ENCODE results near the gene YAE1.
"Not testable (repeated sequence)": the region's sequence is repeated elsewhere in the genome, so short reads cannot be mapped to it uniquely, and the experiment has no call there.

YAE1 gene, protein sequence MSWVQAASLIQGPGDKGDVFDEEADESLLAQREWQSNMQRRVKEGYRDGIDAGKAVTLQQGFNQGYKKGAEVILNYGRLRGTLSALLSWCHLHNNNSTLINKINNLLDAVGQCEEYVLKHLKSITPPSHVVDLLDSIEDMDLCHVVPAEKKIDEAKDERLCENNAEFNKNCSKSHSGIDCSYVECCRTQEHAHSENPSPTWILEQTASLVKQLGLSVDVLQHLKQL

DNA sequence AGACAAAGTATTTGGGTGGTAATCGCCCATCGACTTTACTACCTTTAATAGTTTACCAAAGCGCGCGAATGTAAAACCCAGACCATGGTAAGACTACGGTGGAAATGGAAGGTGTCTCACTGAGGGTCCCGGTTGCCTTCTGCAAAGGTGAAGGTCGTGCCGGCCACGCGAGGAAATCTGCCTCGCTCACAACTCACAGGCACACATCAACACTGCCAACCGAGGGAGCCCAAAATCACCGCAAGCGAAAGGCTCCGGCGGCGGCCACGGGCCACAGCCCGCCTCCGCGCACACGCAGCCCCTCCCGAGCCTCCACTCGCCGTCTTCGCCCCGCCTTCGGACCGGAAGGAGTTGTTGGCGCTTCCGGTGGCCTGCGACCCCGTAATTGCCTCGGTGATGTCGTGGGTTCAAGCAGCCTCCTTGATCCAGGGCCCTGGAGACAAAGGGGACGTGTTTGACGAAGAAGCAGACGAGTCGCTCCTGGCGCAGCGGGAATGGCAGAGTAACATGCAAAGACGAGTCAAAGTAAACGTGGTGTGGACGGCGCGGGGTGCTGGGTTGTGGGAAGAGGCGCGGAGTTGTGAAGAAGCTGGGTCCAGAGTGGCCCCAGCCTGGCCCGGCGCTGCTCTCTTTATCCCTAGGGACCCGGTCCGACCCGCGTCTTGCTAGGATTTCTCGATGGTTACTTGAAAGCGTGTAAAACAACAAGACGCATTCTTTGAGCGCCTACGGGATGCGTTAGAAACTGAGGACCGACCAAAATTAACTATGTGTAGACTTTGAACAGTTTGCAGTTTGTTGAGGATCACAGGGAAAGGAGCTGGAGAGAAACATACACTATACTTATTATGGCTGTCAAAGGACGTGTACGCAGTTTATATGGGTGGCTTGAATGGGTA is at the start of gene YAE1:
Gene YAE1 (plus strand): TSS at position 382 of the 899 bp plus-strand sequence. CDS start 15 bp downstream, at position 397.
- peak; percentile 84 for DNase-seq

DNA sequence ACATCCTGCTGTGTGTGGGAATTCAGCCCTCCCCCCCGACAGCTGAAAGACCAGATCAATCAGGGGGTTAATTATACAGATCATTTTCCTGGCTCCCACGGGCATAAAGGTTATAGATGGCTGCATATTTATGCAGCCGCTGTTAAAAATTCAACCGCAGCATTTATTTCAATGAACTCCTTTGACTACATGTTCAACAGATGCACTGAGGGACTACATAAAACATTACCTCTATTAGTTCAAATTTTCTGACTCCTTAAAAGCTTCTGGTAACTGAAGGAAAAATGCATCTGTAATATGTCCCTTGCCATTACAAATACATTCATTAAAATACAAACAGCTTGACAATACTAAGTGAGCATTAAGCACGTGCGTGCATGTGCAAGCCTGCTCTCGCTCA is 49.7 kb upstream of the YAE1 start:
- no peak for DNase-seq

DNA sequence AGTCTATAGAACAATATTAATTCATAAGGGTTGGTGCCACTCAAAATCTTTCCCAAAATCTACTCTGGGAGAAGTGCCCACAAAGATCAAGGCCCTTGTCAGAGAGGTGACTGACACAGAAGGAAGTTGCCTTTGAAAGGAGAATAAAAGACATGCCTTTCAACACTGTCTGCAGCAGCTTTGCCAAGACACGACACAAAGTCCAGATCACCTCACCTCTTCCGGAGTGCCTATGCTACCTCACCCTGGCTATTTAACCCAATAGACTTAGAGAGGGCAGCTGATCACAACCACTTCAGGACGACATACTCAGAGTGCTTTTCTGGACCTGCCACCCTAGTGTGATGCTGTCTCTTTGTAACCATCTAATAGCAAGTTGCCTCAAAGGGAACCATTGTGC is 49.0 kb upstream of the YAE1 start:
- DNase-seq, result no peak

DNA sequence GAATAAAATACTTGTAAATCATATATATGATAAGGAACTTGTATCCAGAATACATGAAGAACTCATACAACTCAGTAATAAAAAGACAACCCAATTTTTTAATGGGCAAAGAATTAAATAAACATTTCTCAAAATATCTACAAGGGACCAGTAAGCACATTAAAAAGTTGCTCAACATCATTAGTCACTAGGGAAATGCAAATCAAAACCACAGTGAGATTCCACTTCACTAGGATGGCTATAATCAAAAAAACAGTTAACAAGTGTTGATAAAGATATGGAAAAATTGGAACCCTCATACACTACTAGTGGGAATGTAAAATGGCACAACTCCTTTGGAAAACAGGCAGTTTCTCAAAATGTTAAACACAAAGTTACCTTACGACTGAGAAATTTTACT is 40.3 kb upstream of the YAE1 start:
- no peak for DNase-seq

DNA sequence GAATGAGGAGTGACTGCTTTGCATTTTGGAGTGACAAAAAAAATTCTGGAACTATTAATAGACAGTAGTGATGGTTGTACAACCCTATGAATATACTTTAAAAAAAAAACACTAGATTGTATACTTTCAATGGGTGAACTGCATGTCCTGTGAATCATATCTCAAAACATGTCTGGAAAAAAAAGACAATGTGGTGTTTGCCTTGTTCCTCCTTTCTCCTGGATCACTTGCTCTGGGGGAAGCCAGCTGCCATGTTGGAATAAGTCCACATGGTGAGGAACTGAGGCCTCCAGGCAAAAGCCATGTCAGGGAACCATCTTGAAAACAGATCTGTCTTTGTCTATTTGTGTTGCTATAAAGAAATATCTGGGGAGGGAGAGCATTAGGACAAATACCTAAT is 39.5 kb upstream of the YAE1 start:
- DNase-seq, result no peak

DNA sequence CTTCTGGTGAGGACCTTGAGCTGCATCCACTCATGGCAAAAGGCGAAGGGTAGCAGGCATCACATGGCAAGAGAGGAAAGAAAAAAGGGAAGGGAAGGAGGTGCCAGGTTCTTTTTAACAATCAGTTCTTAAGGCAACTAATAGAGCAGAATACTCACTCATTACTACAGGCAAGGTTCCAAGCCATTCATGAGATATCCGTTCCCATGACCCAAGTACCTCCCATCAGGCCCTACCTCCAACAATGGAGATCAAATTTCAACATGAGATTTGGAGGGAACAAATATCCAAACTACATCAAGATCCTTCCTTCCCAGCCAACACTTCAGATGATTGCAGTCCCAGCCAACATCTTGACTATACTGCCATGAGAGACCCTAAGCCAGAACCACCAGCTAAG is 38.9 kb upstream of the YAE1 start:
- DNase-seq, result no peak

DNA sequence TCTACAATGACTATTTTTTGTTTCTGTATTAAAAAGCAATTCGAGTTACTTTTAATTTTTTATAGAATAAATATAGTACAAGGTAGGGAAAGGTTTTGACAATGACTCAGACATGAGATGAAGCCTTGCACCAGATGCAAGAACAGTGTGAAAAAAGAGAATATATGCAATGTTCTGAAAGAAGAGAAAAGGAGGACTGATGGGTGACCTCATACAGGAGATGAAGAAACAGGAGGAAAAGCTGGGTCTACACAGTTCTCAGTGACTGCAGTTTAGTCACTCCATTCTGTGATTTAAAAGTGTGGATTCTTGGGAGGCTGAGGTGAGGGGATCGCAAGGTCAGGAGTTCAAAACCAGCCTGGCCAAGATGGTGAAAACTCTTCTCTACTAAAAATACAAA is 38.3 kb upstream of the YAE1 start:
- DNase-seq, result no peak

DNA sequence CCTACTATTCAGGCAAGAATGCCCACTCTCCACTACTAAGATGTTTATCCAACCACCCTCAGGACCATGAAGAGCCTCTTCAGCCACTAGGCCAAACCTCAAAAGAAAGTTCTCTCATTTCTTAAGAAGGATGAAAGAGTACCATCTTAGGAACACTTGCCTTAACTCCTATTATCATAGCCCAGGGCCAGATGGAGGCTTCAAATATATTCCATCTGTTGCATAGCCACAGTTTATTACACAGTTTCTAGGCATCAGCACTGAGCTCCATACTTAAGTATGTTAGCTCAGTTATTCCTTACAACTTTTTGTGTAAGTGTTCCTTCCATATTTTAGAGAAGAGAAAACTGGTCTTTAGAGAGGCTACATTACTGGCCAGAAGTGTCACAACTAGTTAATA is 37.4 kb upstream of the YAE1 start:
- DNase-seq, result no peak

DNA sequence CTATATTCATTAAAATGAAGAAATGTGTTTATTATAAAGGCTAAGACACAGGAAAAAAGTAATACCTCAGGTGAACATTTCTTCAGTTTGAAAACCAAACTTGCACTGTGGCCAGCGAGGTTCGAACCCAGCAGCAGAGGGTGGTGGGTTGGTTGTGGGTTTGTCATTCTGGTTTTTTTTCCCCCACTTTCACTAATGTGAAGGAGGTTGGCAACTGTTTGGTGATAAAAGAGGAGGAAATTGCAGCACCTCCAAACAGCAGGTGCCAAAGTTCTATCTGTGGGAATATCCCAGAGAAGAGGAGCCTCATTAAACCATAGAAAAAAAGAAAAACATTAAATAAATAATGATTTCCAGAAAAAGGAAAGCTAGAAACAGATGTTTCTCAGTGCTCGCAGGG is 36.6 kb upstream of the YAE1 start:
- no peak for DNase-seq

DNA sequence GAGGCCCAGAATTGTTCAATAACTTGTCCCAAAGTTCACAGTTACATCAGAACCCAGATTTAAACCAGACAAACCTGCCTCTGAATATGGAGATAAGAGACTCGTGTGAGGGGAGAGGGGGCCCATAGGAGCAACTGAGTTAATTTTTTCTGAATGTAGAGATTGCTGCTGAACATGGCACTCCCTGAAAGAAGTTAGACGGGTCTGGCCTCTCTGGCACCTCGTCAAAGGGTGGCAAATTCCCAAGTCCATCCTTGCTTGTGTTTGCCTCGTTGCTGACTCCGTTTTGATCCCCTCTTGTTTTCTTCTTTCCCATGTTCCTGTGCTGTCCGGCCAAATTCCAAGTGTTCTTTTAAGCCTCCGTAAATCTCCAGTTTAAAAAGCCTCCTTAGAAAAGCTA is 35.2 kb upstream of the YAE1 start:
- DNase-seq, result no peak

DNA sequence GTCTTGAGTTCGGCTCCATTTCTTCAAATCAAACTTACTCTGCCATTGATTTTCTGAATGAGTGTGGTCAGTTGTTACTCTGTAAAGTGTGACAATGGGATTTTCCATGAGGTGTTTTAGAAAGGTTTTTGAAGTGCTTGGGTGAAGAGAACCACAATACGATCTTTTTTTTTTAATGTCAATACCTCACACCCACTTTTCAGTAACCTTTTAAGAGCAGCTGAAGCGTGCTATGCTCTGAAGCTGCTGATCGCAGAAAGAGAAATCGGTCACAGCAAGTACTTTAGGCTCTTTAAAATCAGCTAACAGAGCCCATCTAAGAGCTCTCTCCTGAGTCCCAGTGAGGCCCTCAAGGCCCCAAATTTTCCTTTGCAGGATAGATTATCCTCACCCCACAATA is 34.4 kb upstream of the YAE1 start:
- no peak for DNase-seq

DNA sequence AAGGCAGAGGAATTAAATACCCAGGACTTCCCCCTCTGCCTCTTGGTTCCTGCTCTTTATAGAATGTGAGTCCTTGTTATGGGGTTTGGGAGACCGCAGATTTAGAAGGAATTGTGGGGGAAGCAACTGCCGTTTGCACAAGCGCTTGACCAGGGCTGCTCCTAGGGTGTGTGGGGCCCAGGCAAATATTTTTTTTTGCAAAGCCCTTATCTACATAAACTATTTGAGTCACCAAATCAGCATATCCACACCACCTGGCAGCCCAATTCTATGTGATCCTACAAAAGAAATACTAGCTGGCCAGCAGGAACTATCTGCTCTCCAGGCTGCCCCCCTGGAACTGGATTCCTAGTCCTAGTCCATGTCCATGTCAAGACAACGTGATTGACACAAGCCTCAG is 33.4 kb upstream of the YAE1 start:
- DNase-seq, result no peak

DNA sequence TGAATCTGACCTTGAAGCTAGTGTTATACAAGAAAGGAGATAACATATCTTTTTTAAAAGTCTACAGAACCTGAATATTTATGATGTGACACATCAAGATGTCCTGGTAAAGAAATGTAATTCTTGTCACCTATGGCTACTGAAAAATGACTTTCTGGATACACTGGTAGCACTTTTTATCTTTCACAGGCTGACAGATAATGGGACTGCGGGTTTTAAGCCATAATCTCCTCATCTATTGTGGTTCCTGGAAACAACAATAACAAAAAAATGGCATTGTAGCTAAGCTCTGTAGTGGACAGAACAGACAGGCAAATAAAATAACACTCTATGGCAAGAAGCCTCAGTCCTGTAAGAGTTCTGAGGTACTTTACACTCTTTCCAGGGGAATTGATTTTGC is 31.6 kb upstream of the YAE1 start:
- DNase-seq, result no peak

DNA sequence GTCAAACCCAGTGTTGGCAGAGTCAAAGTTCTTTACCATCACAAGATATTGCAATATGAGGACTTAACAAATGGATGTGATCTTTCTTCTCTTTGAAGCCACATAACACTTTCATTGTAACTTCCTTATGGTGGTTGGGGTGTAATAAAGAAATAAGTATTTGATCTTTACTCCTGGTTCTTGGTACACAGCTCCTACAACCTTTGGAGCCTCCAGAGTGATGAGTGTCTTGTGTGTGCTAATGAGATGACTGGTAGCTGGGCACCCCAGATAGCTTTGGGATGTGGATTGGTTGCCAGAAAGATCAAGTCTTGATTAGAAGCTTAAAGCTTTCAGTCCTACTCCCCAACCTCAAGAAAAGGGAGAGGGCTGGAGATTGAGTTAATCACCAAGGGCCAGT is 31.1 kb upstream of the YAE1 start:
- DNase-seq, result no peak

DNA sequence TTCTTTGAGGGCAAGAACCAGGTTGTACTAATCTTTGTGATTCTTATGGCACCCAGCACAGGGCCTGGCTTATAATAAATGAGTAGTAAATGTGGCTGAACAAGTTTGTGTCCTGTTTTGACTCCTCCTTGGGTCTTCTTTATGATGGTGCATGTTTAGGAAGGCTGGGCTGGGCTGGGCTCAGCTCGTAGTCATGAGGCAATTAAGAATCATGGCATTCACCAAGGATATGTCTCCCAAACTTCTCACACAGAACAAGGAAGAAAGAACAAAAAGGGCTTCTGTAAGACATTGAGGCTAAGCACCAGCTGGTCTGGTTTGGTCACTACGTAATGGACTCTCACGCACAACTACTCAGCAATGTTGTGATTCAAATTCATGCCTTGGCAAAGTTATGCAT is 30.5 kb upstream of the YAE1 start:
- DNase-seq, result no peak

DNA sequence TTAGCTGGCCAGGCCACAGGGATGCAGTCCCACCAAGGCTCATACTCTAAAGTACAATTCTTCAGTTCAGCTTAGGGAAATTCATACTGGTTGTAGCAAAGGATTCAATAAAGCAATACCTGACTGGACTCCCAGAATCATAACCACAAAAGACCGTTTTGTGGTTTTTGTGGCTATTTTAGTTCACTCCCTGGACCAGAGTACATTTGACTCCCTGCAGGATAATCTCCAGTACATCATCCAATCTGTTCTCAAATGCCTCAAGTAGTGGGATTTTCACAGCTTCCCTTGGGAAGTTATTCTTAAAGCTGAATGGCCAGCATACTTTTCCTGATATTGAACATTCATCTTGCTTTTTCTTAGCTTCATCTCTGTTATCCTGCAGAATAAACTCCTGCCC is 29.3 kb upstream of the YAE1 start:
- no peak for DNase-seq

DNA sequence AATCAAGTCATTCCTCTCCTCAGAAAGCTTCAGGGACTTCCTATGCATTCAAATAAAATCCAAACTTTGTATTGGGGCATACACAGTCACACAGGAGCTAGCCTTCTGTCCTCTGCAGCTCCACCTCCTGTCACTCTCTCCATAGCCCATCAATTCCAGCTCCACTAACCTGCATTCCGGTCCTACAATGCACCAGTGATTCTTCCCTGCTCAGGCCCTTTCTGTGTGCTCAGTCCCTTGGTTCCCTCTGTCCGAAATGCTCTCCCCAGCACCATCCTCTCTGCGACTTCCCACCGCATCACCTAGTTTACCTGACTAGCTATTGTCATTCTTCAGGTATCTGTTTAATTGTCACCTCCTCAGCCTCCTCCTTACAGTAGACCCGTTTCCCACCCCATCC is 26.4 kb upstream of the YAE1 start:
- no peak for DNase-seq

DNA sequence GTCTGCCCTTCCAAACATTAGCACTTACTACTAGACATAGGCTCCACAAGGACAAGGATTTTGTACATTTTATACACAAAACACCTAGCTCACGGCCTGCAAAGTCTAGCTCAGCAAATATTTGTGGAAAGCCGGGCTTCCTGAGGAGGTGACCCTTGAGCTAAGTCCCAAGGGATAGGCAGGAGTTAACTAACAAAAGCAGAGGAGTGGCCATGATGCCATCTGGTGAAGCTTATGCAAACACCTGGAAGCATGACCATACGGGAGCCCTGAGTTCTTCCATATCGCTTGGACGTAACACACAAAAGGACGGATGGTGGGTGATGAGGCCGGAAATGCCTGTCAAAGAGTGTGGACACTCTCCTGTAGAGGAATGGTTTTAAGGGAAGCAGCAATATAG is 25.9 kb upstream of the YAE1 start:
- DNase-seq, result no peak

DNA sequence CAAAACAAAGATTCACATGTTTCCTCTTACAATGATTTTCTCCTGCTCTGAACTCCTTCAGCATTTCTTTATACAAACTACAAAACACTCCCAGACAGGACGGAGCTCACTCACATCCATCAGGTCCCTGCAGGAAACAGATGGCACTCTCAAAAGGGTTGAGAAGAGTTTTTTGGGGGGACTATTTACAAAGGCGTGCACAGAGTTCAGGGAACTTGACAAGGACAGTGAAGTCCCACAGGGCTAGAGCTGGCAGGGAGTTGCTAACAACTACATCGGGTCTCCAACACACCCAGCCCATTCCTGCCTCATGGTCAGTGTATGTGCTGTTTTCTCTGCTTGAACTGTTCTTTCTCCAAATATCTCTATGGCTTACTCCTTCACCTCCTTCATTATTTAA is 24.7 kb upstream of the YAE1 start:
- DNase-seq, result no peak

DNA sequence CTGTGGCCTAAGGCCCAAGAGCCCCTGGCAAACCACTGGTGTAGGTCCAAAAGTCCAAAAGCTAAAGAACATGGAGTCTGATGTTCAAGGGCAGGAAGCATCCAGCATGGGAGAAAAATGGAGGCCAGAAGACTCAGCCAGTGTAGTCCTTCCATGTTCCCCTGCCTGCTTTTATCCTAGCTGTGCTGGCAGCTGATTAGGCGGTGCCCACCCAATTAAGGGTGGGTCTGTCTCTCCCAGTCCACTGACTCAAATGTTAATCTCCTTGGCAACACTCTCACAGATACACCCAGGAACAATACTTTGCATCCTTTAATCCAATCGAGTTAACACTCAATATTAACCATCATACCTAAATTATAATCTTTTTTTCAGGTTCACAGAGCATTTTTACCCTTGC is 21.4 kb upstream of the YAE1 start:
- not testable (repeated sequence) for DNase-seq

DNA sequence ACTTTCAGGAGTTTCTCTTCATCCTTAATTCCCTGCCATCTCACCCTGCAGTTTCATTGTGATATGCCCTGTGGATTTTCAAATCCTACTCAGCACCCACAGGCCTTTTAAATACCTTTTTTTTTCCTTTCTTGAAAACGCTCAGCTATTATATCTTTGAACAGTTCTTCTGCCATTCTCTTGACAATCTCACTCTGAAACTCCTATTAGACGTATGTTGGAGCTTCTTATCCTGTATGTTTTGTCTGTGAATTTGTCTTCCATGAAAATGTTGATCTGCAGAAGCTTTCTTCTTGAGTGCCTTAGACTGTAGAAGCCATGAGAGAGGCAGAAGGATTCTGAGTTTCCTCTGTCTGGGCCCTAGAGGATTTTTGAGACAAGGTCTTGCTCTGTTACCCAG is 18.9 kb upstream of the YAE1 start:
- no peak for DNase-seq

DNA sequence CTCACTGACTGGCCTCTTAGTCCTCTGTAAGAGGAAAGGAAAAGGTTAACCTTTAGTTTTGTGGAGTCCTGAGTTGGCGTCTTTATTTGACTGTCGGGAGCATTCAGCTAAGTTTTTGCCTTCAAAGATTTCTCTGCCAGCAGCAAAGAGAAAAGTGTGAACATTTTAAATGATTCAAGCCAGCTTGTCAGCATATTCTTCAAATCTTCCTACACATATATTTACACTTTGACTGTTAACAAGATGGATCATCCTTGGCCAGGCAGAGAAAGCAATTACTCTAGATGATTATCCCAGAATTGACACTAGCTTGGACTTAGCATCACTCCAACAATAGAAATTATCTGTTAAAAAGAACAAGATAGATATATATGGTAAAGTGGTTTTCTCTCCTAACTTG is 15.8 kb upstream of the YAE1 start:
- no peak for DNase-seq

DNA sequence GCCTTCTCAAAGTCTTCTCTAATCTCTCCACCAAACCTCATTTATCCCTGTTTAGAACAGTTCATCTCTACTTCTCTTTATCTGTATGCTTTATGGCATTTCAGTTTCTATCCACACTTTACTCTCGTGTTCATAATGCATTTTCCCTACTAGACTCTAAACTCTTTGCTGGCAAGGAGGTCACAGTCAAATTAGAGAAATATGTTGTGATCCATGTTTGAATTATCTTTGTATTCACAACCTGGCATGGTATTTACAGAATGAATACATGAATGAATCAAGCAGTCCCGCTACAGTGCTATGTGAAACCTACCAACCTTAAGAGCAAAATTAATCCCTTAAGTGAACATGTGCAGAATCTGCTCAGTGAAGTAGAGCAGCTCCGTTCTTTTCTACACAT is 12.8 kb upstream of the YAE1 start:
- no peak for DNase-seq

DNA sequence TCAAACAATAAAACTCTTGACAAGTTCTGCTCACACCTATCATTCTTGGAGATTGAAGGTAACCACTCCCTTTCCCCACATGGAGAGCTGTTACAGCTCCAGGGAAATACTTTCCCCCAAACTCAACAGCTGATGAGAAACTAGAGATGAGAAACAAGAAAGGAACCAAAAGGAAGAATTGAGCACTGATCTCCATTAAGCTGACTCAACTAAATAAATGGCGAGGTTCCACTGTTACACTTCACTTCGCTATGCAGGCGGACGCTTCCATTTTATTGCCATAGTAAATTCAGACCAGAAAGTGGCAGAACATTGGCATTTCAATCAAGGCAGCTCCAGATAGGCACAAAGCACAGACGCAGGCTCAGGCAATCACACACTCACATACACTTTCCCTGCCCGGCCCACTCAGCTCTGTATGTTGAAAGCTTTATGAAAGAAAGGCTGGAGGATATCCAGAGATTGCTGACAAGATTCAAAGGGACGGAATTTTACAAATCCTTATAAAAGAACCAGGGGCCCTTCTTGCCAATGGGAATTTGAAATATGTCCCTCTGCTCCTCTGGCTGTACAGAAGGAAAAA is 11.5 kb upstream of the YAE1 start:
- DNase-seq, result no peak
